HFF-Myc (cell line): ENCODE results near the gene DOCK7.

Source experiments
- DNase-seq: peaks from one replicate; pipeline ENCODE4 v3.0.0-alpha.2; 2011; ENCODE audit warnings: low read depth; ENCODE audit errors: extremely low read depth
- H3K4me3 ChIP-seq: replicated peaks from 2 replicates; pipeline ENCODE4 v1.5.1; 2011; ENCODE audit warnings: low read depth, mild to moderate bottlenecking, control low read depth, low read length
- CTCF ChIP-seq: IDR thresholded peaks from 2 replicates; pipeline ENCODE4 v1.5.1; 2012; ENCODE audit warnings: mild to moderate bottlenecking, low read depth, low read length, control low read depth; ENCODE audit errors: missing control alignments

Gene DOCK7

GRCh38 chr1:62652387-62652786 lies 35.8 kb downstream of the DOCK7 start:
- H3K4me3 ChIP-seq = no peak overlapping the region
- no peak for TF ChIP-seq CTCF
- no peak for DNase-seq

DNA sequence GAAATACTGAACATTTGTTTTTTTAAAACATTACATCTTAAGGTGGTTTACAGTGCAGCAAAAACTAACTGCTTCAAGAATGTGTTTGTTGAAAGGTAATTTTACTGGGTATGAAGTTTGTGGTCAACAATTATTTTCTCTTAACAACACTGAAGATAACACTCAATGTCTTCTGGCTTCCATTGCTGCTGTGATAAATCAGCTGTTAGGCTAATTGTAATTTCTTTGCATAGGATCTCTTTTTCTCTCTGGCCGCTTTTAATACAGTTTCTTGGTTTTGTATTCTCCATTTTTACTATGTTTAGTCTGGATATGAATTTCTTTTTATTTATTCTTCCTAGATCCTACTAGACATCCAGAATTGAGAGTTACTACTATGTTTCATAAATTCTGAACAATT lies 44.9 kb downstream of the DOCK7 start:
- no peak for DNase-seq
- TF ChIP-seq CTCF = no peak
- H3K4me3 ChIP-seq = no peak overlapping the region

DNA sequence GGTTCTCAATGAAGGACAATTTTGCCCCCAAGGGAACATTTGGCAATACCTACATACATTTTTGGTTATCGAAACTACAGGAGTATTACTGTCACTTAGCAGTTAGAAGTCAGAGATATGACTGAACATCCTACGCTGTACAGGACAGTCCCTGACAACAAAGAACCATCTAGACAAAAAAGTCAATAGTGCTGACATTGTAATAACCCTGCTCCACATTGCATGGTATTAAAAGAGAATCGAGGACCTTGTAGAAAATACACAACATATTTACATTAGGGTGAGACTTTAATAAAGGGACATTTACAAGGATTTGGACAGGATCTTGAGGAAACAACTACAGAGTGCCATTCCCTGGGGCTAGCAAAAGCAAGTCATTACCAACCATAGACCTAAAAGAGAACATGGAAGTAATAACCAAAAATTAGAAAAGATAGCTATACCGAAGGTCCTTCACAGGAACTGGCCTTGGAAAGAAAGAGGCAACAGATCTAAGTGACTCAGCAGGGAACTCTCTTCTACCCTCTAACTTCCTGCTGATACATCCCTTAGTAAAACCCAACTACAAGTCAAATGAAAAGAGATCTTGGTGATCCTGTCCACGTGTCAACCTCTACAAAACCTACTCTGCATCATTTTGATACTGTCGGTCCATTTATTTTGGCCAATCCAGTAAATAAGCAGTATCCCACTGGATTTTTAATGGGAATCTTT lies 50.6 kb downstream of the DOCK7 start:
- DNase-seq = no peak
- no peak overlapping the region for H3K4me3 ChIP-seq
- TF ChIP-seq CTCF = no peak

DNA sequence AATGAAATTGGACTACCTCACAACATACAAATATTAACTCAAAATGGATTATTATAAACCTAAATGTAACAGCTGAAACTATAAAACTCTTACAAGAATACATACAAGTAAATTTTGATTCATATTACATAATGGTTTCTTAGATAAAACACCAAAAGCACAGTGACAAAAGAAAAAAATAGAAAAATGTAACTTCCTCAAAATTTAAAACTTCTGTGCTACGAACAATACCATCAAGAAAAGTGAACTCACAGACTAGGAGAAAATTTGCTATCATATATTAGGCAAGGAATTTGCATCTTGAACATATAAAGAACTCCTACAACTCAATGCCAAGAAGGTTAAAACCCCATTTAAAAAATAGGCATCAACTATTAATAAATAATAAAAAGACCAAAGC lies 59.7 kb downstream of the DOCK7 start:
- H3K4me3 ChIP-seq = no peak overlapping the region
- no peak for DNase-seq
- TF ChIP-seq CTCF = no peak

DNA sequence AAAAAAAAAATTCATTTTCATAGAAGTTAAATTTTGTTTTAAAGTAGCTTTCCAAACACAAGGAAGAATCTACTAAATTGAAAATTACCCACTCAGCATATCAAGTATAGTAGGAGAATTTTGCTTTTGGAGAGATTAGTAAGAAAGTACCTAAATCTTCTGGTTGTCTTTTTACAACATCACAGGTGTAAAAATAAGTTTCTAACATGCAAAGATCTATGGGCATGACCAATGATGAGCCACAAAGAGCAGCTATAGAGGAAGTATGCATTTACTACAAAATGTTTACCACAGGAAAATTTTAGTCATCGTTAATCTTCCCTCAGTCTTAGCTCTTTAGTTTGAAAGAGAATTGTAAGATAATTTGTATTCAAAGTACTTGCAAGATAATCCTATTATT lies 62.8 kb downstream of the DOCK7 start:
- no peak overlapping the region for H3K4me3 ChIP-seq
- no peak for TF ChIP-seq CTCF
- DNase-seq = no peak

DNA sequence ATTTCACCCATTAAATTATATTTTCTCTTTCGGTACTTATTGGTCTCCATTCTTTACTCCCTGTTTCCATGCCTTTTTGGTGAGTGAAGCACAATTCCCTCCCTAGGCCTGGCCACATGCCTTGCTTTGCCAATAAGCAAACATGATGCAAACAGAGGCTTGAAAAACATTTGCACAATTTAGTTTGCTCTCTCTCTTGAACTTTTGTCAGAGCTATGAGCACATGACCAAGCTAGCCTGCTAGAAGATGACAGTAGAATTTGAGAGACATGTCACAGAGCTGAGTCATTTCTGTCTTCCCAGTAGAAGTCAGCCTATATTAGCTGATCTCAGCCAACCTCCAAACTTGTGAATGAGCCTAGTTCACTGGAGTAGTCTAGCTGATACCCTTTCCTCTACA lies 66.3 kb downstream of the DOCK7 start:
- peak; percentile 37 for DNase-seq
- no peak overlapping the region for H3K4me3 ChIP-seq
- TF ChIP-seq CTCF = no peak

GRCh38 chr1:62613890-62614289 lies 74.3 kb downstream of the DOCK7 start:
- TF ChIP-seq CTCF = no peak
- no peak overlapping the region for H3K4me3 ChIP-seq
- DNase-seq = no peak
